ENCODE measurements around the gene YJEFN3.

YJEFN3 gene

DNA sequence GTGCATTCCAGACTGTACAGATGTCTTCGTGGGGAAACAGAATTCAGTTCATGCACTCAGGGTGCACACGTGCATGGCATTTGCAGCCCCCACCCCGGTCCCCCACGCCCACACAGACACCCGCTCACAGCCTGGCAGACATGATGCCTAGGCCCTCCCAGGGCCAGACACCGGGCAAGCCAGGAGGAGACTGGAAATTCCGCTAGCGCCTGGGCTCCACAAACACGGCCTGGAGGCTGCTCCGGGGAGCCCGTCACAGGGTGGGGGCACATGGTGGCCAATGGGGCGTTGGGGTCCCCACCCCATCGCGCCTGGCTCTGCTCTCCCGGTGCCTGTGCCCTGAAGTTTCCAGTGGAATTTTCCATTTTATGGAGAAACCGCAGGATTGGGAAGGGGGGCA is 12.9 kb downstream of the YJEFN3 start:
- DNase-seq (ENCODE audit: low read depth), result no peak
- TF ChIP-seq CTCF (IDR thresholded peaks at IDR 0.05; ENCODE audit: low read depth, low read length, missing control alignments), result no peak
- H3K4me3 ChIP-seq (ENCODE audit: low read depth, low read length), result no peak overlapping the region

DNA sequence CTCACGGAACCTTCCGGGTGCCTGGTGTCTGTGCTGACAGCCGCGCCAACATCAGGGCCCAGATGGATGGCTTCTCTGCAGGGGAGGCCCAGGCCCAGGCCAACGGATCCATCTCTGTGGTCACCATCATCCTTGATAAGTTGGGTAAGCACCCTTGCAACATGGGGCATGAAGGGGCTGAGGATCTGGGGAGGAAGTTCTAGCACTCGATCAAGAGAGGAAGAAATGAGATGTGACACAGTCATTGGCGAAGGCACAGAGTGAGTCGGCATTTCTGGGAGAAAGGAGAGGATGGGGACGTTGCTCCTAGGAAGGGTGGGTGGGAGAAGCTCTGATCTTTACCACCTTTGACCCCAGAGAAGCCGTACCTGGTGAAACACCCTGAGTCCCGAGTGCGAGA is 13.8 kb downstream of the YJEFN3 start:
- TF ChIP-seq CTCF (IDR thresholded peaks at IDR 0.05; ENCODE audit: low read depth, low read length, missing control alignments), result no peak
- no peak for DNase-seq (ENCODE audit: low read depth)
- no peak overlapping the region for H3K4me3 ChIP-seq (ENCODE audit: low read depth, low read length)

- no peak overlapping the region for H3K4me3 ChIP-seq (ENCODE audit: low read depth, low read length)
- DNase-seq (ENCODE audit: low read depth), result no peak
- no peak for TF ChIP-seq CTCF (IDR thresholded peaks at IDR 0.05; ENCODE audit: low read depth, low read length, missing control alignments)
Measured at GRCh38 chr19:19543101-19543500, 14.4 kb downstream of the YJEFN3 start.

GRCh38 chr19:19543640-19544039 is 14.9 kb downstream of the YJEFN3 start:
- no peak for TF ChIP-seq CTCF (IDR thresholded peaks at IDR 0.05; ENCODE audit: low read depth, low read length, missing control alignments)
- no peak for DNase-seq (ENCODE audit: low read depth)
- H3K4me3 ChIP-seq (ENCODE audit: low read depth, low read length), result no peak overlapping the region

DNA sequence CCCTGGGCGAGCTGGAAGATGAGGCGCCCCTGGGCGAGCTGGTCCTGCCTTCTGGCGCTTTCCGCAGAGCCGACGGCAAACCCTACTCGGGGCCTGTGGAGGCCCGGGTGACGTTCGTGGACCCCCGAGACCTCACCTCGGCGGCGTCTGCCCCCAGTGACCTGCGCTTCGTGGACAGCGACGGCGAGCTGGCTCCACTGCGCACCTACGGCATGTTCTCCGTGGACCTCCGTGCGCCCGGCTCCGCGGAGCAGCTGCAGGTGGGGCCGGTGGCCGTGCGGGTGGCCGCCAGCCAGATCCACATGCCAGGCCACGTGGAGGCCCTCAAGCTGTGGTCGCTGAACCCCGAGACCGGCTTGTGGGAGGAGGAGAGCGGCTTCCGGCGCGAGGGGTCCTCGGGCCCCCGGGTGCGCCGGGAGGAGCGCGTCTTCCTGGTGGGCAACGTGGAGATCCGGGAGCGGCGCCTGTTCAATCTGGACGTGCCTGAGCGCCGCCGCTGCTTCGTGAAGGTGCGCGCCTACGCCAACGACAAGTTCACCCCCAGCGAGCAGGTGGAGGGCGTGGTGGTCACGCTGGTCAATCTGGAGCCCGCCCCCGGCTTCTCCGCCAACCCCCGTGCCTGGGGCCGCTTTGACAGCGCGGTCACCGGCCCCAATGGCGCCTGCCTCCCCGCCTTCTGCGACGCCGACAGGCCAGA is 15.7 kb downstream of the YJEFN3 start:
- no peak overlapping the region for H3K4me3 ChIP-seq (ENCODE audit: low read depth, low read length)
- DNase-seq (ENCODE audit: low read depth), result no peak
- TF ChIP-seq CTCF (IDR thresholded peaks at IDR 0.05; ENCODE audit: low read depth, low read length, missing control alignments), result no peak

DNA sequence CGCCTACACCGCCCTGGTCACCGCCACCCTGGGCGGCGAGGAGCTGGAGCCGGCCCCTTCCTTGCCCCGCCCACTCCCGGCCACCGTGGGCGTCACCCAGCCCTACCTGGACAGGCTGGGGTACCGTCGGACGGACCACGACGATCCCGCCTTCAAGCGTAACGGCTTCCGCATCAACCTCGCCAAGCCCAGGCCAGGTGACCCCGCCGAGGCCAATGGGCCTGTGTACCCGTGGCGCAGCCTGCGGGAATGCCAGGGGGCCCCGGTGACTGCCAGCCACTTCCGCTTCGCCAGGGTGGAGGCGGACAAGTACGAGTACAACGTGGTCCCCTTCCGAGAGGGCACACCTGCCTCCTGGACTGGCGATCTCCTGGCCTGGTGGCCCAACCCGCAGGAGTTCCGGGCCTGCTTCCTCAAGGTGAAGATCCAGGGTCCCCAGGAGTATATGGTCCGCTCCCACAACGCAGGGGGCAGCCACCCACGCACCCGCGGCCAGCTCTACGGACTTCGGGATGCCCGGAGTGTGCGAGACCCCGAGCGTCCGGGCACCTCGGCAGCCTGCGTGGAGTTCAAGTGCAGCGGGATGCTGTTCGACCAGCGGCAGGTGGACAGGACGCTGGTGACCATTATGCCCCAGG is 16.4 kb downstream of the YJEFN3 start:
- DNase-seq (ENCODE audit: low read depth), result no peak
- H3K4me3 ChIP-seq (ENCODE audit: low read depth, low read length), result no peak overlapping the region
- no peak for TF ChIP-seq CTCF (IDR thresholded peaks at IDR 0.05; ENCODE audit: low read depth, low read length, missing control alignments)

DNA sequence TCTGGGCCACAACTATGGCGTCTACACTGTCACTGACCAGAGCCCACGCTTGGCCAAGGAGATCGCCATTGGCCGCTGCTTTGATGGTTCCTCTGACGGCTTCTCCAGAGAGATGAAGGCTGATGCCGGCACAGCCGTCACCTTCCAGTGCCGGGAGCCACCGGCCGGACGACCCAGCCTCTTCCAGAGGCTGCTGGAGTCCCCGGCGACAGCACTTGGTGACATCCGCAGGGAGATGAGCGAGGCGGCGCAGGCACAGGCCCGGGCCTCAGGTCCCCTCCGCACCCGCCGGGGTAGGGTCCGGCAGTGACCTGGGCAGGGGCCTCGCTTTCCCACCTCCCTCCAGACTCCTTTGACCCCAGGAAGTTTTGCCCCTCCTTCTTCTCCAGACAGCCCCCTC is 17.0 kb downstream of the YJEFN3 start:
- DNase-seq (ENCODE audit: low read depth), result no peak
- no peak for TF ChIP-seq CTCF (IDR thresholded peaks at IDR 0.05; ENCODE audit: low read depth, low read length, missing control alignments)
- H3K4me3 ChIP-seq (ENCODE audit: low read depth, low read length), result no peak overlapping the region
